Measurements from ENCODE around the gene DOCK2. TPM values are rescaled to one million over a fixed set of nuclear protein-coding genes. Genes with fewer than 3 reads are reported as not detected.

DOCK2 gene
- total and polyA plus RNA-seq, 2 donors (not counting 1 experiment from before 2014, with no cell fraction given): 112 to 330 TPM

DNA sequence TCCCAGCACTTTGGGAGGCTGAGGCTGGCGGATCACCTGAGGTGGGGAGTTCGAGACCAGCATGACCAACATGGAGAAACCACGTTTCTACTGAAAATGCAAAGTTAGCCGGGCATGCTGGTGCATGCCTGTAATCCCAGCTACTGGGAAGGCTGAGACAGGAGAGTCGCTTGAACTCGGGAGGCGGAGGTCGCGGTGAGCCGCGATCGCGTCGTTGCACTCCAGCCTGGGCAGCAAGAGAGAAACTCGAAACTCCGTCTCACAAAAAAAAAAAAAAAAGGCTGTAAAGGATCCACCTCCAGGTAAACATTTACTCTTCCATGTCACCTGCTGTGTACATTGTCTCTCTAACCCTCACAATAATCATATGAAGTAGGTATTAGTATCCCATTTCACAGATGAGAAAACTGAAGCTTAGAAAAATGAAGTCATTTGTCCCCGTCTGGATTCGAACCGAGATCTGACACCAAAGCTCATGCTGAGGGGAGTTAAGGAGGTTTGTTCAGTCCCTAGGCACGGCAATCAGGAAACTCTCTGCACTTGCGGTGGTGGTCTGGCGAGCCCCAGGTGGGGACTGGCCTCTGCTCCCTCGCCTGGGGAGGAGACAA, 494 bp upstream of the DOCK2 start:
- Histone ChIP-seq H3K4me3 (ENCODE audit: control extremely low read depth in 1 of 5, extremely low read depth in 1 of 5, insufficient read depth in 1 of 5, low read depth in 2 of 5, low read length in 4 of 5) (peak overlapping the region; percentile 55 to 89 (median 87)), H3K27ac (ENCODE audit: low read length in 2 of 2) (peak overlapping the region; percentile 86 to 90), H3K79me2 (ENCODE audit: control insufficient read depth, insufficient read depth, low read length) (peaks cover 53% of the 10 kb centered on the region), H3K4me1 (ENCODE audit: control insufficient read depth in 2 of 2, insufficient read depth in 2 of 2, low read length in 2 of 2) (peaks cover 24 to 32% of the 10 kb centered on the region in 2 donors), H4K20me1 (ENCODE audit: control insufficient read depth, insufficient read depth, low read length, poor library complexity, severe bottlenecking) (peaks cover 37% of the 10 kb centered on the region), H2AFZ (ENCODE audit: insufficient read depth, low read depth, low read length, poor library complexity, severe bottlenecking) (peak overlapping the region; percentile 94), H3K4me2 (replicated peaks; ENCODE audit: low read depth, low read length, poor library complexity, severe bottlenecking) (peak overlapping the region; percentile 96), H3K27me3 (replicated peaks in 1 of 4; ENCODE audit: control extremely low read depth in 1 of 4, control insufficient read depth in 3 of 4, insufficient read depth in 4 of 4, low read length in 3 of 4) (no peaks in the 10 kb centered on the region), H3K9ac (ENCODE audit: low read length) (peak overlapping the region; percentile 97), H3K36me3 (replicated peaks in 1 of 2; ENCODE audit: control extremely low read depth in 1 of 2, control insufficient read depth in 1 of 2, extremely low read depth in 1 of 2, insufficient read depth in 2 of 2, low read length in 1 of 2) (peaks cover 6 to 20% of the 10 kb centered on the region in 2 experiments), H3K9me3 (ENCODE audit: control extremely low read depth in 1 of 3, control insufficient read depth in 2 of 3, insufficient read depth in 1 of 3, low read length in 2 of 3) (peaks cover 0 to 6% (median 6%) of the 10 kb centered on the region in 3 donors)
- peak overlapping the region; percentile 98 for H3K4me3 Mint-ChIP-seq
- H3K4me1 Mint-ChIP-seq: peaks cover 44% of the 10 kb centered on the region
- POLR2A ChIA-PET: interaction anchor here (1.0 to 1.3 kb wide), 3 partner anchors 20 to 1057 kb away, joined by 3 to 4 read pairs (median 3); partner anchors contain the start of genes PANK3 and SPDL1
- peak overlapping the region; percentile 96 for H3K27ac Mint-ChIP-seq
- CTCF ChIA-PET: no interaction called here
- H3K27me3 Mint-ChIP-seq: no peaks in the 10 kb centered on the region
- ATAC-seq (ENCODE audit: low read depth) (no peak), DNase-seq (no peak)
- peaks cover 11% of the 10 kb centered on the region for H3K9me3 Mint-ChIP-seq (ENCODE audit: insufficient read depth)
- WGBS (ENCODE audit: insufficient coverage): 47% methylated on average over 23 of the region's 23 CpGs
- intact Hi-C loops (cut with micrococcal nuclease): loop anchor here (1.0 to 2.0 kb wide), 3 partner anchors 18 to 1058 kb away; partner anchors contain the start of genes PANK3 and SPDL1
- TF ChIP-seq, protein P1, sequence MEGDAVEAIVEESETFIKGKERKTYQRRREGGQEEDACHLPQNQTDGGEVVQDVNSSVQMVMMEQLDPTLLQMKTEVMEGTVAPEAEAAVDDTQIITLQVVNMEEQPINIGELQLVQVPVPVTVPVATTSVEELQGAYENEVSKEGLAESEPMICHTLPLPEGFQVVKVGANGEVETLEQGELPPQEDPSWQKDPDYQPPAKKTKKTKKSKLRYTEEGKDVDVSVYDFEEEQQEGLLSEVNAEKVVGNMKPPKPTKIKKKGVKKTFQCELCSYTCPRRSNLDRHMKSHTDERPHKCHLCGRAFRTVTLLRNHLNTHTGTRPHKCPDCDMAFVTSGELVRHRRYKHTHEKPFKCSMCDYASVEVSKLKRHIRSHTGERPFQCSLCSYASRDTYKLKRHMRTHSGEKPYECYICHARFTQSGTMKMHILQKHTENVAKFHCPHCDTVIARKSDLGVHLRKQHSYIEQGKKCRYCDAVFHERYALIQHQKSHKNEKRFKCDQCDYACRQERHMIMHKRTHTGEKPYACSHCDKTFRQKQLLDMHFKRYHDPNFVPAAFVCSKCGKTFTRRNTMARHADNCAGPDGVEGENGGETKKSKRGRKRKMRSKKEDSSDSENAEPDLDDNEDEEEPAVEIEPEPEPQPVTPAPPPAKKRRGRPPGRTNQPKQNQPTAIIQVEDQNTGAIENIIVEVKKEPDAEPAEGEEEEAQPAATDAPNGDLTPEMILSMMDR (IDR thresholded peaks at IDR 0.05): no peak
- TF ChIP-seq EZH2 (IDR thresholded peaks at IDR 0.05; ENCODE audit: borderline replicate concordance, insufficient read depth, low read depth, low read length, poor library complexity, severe bottlenecking): no peak
